GM19324 (cell line): Measurements from ENCODE around the gene OGFOD2.
"Not testable (repeated sequence)": the region's sequence is repeated elsewhere in the genome, so short reads cannot be mapped to it uniquely, and the experiment has no call there.

Experiments used
- ATAC-seq: cut with Tn5 transposase; IDR thresholded peaks from one replicate; pipeline ENCODE4 v1.9.1; 2021; ENCODE audit warnings: mild to moderate bottlenecking, moderate library complexity; ENCODE audit not compliant: unreplicated experiment, low FRiP score

OGFOD2 gene

DNA sequence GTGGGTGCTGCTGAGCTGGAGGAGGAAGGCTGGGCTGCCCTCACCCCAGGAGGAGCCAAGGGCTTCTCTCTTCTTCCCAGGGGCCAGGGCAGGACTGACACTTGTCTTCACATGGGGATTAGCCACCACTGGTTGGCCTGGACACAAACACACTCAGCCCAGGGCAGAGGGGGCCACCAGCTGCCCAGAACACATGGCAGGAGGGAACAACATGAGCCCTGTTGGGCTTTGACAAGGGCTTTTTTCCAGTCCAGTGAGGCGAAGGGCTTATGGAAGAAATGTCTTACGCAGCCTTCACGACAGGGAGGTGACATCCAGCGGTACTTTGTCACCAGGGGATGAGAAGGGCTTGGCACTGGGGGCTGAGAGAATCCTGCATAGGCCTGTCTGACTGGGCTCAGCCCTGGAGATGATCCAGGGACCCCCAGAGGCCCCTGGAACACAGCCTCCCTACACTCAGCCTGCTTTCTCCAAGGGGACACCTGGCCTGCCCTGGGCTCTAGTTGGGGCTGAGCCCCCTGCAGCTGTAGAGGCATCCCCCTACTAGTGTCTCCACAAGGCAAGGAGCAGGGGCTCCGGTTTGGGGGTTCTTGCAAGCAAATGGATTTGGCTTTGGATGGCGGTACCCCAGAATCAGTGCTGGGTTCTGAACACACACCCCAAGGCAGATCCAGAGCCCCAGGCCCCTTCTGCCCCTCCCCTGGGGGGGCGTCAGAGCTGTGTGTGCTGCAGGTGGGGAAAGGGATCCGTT is 24.3 kb downstream of the OGFOD2 start:
- ATAC-seq: no peak

DNA sequence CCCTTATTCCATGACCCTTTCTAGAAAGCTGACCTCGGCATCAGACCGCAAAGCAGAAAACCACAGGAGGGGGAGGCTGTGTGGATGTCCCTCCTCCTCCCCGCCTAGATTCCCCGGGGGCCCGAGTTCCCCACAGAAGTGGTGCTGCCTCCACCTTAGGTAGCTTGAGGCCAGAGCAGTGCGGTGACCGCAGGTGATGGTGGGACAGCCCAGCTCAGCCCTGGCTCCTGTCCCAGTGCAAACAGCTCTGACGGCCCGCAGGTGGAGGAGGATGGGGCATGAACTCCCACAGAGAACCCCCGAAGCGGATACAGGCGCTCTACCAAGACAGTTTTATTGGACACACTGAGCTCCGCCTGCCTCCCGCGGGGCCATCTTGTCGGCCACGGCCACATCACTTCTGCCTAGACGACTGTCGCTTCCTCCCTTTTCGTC is 25.0 kb downstream of the OGFOD2 start:
- no peak for ATAC-seq

DNA sequence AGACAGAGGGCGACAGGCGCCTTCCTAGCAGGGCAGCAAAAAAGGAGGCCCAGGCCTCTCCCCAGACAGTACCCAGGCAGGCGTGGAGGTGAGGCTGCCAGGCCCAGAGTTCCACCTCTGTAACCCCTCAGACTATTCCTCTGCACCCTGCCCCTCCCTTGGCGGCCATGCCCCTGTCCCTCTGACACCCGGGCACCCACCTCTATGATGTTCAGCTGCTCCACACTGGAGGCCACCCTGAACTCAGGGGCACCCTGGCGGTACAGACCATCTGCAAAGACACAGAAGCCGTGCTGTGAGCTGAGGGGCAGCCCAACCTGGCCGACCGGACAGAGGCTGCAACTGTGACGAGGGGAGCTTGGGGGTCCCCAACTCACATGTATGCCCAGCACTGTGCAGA is 25.5 kb downstream of the OGFOD2 start:
- ATAC-seq: no peak

DNA sequence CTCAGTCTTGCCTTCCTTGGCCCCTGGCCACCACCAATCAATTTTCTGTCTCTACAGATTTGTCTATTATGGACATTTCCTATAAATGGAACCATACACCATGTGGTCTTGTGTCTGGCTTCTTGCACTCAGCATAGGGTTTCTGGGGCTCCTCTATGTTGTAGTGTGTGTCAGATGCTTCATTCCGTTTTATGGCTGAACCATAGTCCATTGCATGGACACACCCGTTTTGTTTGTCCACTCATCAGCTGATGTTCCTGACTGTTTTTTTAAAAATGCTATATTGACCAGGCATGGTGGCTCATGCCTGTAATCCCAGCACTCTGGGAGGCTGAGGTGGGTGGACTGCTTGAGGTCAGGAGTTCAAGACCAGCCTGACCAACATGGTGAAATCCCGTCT is 26.4 kb downstream of the OGFOD2 start:
- ATAC-seq: no peak

DNA sequence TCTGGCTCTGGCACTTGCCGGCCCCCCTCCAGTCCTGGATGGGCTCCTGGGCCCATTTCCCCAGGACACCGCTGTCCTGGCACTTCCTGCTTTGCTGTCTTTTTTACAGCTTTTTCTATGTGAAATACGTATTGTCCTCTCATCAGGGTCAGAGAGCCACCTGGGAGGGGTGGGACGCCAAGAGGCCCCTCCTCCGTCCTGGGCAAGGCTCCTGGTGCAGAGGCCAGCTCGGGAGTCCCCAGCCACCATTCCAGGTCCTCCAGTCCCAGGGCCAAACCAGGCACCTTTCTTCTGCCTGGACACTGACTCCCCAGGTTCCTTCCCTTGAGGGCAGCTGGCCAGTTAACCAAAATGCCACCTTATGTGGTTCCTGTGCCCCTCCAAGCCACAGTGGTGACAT is 28.2 kb downstream of the OGFOD2 start:
- ATAC-seq: no peak

DNA sequence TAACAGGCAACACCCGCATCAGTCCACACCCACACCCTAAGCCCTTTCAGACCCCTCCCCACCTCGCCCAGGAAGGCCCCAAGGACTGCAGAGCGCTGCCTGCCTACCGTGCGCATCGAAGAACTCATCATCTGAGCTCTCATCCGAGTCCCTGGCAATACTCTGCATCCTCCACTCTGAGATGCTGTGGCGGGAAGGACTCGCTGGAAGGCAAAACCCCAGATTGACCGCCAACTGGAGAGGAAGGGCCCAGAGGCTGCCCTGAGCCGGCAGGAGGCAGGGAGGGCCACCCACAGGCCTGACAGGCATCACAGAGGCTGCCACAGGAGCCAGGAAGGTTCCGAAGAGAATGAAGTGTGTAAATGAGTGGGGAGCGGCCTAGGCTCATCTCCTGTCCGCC is 29.2 kb downstream of the OGFOD2 start:
- no peak for ATAC-seq

DNA sequence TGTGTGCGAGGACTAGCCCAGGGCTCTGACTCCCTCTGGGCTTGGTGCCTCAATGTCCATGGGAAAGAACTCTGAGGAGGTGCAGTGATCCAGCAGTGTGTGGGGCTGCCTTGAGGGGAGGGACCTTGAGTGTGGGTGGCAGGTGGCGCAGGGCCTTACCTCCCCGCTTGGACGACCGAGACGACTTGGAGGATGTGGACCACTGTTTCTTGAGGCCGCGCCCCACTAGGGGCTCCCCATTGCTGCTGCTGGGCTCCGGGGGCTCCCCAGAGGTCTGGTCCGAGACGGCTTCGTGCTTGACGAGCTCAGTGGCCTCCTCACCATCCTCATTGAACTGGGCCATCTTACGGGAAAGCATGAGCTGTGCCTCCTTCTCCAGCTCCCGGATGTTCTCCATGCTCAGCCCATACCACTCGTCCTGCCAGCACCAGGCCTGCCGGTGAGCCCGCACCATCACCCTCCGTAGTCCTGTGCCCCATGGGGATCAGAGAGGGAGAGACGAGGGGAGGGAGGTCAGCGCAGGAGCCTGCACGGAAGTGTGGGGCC is 30.1 kb downstream of the OGFOD2 start:
- no peak for ATAC-seq

DNA sequence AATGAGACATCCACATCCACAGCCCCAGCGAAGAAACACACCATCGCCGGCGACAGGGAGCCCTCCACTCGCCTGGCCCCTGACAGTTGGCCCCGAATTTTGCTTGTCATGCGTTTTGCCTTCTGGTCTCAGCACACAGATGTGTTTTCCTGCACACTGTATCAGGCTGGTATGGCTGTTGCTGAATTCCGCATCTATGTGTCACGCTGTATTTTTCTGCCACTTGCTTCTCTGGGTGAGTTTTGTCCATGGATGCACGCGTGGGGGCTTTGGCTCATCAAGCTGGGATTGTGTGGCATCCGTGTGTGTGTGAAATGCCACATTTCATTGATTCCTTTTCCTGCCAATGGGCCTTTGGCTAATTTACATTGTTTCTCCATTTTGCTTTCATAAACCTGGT is 31.9 kb downstream of the OGFOD2 start:
- ATAC-seq: no peak

DNA sequence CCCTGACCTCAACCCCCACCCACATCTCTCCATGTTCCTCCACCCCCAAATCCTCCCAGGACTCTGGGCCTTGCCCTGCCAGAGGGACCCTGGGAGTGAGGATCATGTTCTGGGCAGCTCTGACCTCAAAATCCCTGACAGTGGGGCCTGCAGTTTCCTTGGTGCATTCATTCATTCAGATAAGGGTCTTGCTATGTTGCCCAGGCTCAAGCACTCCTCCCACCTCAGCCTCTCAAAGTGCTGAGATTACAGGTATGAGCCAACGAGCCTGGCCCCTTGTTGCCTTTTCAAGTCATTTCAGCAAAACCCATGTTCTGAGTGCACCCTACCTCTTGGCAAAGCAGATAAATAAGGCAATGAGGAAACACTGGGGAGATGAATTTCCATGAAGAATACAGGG is 35.1 kb downstream of the OGFOD2 start:
- ATAC-seq: no peak

DNA sequence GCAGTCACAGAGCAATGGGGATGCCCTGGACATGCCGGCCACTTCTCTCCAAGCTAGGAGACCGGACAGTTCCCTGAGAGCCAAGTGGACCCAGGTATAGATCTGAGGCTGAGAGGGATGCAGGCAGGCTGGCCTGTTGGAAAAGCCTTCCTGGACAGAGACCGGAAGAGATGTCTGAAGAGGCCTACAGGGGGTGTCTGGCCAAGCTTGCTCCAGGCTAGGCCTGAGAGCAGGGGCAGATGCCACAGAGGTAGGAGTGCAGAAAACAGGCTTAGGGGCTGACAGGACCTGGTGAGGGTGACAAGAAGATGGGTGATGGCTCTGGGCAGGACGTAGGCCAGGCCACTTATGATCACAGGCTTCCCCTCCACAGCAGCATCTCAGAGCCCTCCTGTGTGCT is 35.6 kb downstream of the OGFOD2 start:
- no peak for ATAC-seq

DNA sequence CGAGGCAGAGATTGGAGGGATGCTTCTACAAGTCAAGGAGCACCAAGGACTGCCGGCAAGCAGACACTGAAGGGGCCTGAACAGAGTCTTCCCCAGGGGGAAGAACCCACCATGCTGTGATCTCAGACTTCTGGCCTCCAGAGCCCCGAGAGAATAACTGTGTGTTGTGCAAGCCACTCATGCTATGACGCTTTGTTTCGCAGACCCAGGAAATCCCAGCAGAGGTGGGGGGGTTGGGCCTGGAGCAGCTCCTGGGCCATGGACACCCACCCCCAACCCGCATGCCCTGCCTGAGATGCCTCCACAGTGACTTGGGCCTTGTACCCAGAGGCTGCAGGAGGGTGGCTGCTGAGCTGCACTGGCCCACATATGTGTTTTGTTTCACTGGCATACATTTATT is 36.7 kb downstream of the OGFOD2 start:
- ATAC-seq: no peak

DNA sequence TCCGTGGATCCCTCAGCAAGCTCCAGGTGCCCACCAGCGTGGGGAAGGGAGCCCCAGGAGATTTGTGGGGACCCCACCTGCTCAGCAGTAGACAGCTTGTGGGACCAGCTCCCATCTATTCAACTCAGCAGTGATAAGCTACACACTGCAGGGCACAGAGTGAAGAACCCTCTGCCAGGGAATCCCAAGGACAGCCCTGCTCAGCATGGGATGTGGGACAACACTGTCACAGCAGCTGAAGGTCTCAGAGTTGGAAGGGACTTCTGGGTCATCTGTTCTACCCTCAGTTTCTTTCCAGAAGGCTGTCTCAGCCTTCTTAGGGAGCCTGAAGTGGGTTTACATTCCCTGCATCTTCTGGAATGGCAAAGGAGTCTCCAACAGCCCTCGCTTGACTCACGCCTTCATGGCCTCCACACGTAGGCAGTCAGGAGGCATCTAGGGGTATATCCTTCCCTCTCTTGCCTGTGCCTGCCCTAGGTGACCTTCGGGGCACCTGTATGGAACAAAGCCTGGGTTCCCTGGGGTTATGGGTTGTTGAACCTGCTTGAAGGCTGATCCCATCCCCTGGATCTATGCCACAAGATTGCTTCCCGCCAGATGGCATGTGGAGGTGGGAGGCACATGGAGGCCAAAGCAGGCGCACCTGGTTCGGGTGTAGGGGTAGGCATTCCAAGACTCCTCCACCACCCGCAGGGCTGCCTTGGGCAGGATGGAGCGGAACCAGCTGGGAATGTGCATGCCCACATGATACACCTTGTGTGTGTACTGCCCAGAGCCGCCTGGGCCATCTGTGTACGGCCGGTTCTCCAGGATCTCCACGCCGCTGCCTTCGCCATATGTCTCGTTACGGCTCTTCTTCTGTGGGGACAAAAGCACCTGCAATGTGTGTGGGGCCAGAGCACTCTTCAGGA is 38.4 kb downstream of the OGFOD2 start:
- ATAC-seq: no peak

DNA sequence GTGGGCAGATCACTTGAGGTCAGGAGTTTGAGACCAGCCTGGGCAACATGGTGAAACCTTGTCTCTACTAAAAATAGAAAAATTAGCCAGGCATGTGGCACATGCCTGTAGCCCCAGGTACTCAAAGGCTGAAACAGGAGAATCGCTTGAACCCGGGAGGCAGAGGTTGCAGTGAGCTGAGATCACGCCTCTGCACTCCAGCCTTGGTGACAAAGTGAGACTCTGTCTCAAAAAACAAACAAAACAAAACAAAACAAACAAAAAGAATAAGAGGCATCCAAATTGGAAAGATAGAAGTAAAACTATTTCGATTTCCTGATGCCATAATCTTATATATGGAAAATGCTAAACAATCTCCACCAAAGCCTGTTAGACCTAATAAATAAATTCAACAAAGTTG is 39.4 kb downstream of the OGFOD2 start:
- not testable (repeated sequence) for ATAC-seq

DNA sequence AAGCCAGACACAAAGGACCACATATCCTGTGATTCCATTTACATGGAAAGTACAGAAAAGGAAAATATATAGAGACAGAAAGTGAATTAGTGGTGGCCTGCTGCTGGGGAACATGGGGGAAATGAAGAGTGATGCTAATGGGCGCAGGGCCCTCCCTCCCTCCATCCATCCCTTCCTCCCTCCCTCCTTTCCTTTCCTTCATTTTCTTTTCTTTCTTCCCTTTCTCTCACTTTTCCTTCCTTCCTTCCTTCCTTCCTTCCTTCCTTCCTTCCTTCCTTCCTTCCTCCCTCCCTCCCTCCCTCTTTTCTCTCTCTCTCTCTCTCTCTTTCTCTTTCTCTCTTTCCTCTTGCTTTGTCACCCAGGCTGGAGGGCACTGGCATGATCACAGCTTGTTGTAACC is 42.7 kb downstream of the OGFOD2 start:
- ATAC-seq: no peak

DNA sequence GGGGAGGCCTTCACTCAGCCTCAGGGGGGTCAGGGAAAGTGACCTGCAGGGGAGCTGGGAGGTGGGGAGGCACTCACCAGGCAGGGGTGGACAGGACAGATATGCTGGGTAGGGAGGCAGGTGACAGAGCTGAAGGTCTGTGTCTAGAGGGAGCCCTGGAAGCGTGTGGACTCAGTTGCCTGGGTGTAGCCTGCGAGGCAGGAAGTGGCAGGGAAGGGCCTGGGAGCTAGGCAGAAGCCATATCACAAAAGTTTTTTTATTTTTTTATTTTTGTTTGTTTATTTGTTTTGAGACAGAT is 44.7 kb downstream of the OGFOD2 start:
- no peak for ATAC-seq

DNA sequence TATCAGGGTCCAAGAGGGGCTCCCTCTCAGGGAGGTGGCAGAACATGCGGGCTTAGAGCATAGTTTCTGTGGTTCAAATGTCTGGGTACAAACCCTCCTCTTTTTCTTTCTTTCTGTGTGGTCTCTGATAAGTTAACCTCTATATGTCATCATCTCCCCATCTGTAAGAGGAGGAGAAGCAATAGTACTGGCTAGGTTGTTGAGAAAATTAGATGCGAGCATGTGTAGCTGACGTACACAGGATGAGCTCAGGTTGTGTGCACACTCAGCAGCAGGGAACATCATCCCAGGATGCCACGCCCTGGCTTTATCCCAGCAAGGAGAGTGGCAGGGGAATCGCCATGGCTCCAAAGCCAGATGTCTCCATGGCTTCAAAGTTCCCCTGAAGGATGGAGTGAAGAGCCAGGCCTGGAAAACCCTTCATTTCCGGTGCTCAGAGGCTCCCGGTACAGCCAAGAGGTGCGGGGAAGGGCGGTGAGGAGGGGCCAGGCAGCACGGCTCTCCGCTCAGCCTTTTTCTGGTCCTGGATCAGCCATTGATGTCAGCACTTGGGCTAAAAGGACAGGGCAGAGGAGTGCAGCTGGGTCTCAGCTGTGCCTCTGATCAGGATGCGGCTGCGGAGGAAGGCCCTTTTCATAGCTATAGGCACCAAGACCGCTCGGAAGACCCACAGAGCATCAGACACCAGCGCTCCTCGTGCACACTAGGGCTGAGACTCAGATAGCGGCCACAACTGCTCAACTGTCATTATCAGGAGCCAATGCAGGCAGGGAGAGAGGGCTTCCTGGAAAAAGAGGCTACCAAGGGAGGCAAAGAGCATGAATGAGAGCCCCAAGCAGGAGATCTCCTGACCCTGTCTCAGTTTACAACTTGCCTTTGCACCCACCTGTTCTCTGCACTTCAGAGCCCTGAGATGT is 46.9 kb downstream of the OGFOD2 start:
- no peak for ATAC-seq

DNA sequence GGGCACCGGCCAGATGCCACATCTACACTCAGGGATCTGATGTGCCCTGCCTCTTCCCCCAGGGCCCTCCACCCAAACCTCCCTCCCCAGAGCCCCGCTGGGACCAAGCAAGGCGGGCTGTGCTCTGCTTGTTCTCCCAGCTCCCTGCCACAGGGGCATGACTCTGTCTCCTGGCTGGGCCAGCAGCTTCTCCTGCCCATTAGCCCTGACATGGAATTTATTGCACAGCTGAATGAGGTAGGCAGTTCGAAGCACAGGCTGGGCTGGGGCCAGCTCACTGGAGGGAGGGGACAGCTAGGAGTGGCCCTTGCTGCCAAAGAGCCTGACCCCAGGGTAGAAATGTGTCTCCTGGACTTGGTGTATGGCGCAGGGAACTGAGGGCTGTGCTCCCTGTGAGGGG is 47.8 kb downstream of the OGFOD2 start:
- ATAC-seq: no peak

DNA sequence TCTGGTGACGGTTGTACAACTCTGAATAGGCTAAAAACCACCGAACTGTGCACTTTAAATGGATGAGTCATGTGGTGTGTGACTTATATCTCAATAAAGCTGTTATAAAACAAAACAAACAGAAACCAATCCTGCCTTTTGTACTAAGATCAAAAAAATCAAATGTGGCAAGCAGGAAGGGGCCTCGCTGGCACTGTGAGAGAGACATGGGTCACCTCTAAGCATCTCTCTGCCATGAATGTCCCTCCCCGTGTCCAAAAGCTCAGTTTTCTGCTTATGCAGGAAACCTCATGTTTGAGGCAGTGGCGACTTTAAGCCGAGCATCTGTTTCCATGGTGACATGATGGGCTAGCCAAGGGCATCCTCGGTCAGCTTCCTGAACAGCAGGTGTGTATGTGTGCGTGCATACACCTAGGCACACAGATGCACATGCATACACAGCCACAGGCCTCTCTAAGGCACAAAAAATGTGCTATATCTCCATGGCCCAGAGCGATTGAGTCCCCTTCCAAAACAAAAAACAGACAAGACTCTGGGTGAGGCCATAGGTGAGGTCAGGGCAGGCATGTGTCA is 49.9 kb downstream of the OGFOD2 start:
- ATAC-seq: no peak

DNA sequence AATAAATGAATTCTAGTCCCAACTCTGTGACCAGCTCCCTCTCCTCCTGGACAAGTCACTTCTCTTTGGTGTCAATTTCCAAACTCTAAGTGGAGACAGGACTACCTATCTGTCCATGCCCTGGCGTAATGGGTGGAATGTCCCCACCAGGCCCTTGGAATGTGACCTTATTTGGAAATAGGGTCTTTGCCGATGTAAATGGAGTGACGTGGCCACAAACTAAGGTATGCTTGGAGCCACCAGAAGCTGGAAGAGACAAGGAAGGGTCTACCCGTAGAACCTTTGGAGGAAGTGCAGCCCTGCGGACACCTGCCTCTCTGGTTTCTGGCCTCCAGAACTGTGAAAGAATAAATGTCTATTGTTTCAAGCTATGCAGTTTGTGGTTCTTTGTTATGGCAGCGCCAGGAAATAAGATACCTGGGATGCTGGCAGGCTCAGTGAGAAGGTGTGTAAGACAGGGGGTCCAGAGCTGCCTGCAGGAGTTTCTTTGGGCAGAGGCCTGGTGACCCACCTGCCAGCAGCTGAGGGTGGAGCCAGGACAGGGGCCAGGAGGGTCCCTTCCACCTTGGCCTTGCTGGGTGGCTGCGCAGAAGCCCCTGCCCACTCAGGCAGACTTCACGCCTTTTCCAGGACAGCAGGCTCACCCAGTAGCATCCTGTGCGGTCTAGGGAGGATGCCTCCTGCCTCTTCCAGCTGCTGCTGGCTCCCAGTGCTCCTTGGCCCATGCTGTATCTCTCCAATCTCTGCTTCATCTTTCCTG is 51.2 kb downstream of the OGFOD2 start:
- ATAC-seq: no peak
